ENCODE results near the gene CBX4. TPM values are rescaled to one million over a fixed set of nuclear protein-coding genes. Genes with fewer than 3 reads are reported as not detected.

CBX4 gene
- polyA plus RNA-seq, 1 donor from 2014 or later = 31.9 TPM

GRCh38 chr17:79814974-79815835 is 24.0 kb downstream of the CBX4 start:
- Histone ChIP-seq H2AFZ (ENCODE audit: low read depth, low read length) (no peak overlapping the region), H3K27ac (ENCODE audit: low read length) (no peak overlapping the region), H3K27me3 (ENCODE audit: insufficient read depth, low read depth, low read length) (peaks cover 59% of the 10 kb centered on the region), H3K36me3 (ENCODE audit: insufficient read depth, low read length) (no peaks in the 10 kb centered on the region), H4K20me1 (ENCODE audit: insufficient read depth) (no peaks in the 10 kb centered on the region), H3K9me3 (ENCODE audit: low read length) (no peaks in the 10 kb centered on the region), H3K4me3 (ENCODE audit: low read length) (no peak overlapping the region), H3K9me2 (ENCODE audit: insufficient read depth, low read length) (no peaks in the 10 kb centered on the region), H3K9ac (ENCODE audit: low read length) (peak overlapping the region; percentile 1), H3F3A (ENCODE audit: insufficient read depth, low read length, poor library complexity, severe bottlenecking) (peaks cover 12% of the 10 kb centered on the region), H3K4me2 (ENCODE audit: low read length) (no peak overlapping the region), H3K79me2 (replicated peaks; ENCODE audit: insufficient read depth, low read length) (no peaks in the 10 kb centered on the region)
- TF ChIP-seq SMC3 (conservative IDR thresholded peaks at IDR 0.05; ENCODE audit: poor library complexity) (no peak), EZH2 (IDR thresholded peaks at IDR 0.05; ENCODE audit: borderline replicate concordance, insufficient read depth, low read length, poor library complexity, severe bottlenecking) (peak; percentile 86)

GRCh38 chr17:79814127-79814973 is 24.9 kb downstream of the CBX4 start:
- Histone ChIP-seq H2AFZ (ENCODE audit: low read depth, low read length) (no peak overlapping the region), H3K79me2 (replicated peaks; ENCODE audit: insufficient read depth, low read length) (no peaks in the 10 kb centered on the region), H3K9me2 (ENCODE audit: insufficient read depth, low read length) (no peaks in the 10 kb centered on the region), H3K4me2 (ENCODE audit: low read length) (no peak overlapping the region), H3K9me3 (ENCODE audit: low read length) (no peaks in the 10 kb centered on the region), H3K9ac (ENCODE audit: low read length) (peak overlapping the region; percentile 98), H4K20me1 (ENCODE audit: insufficient read depth) (no peaks in the 10 kb centered on the region), H3F3A (ENCODE audit: insufficient read depth, low read length, poor library complexity, severe bottlenecking) (peaks cover 12% of the 10 kb centered on the region), H3K36me3 (ENCODE audit: insufficient read depth, low read length) (no peaks in the 10 kb centered on the region), H3K27me3 (ENCODE audit: insufficient read depth, low read depth, low read length) (peaks cover 59% of the 10 kb centered on the region), H3K27ac (ENCODE audit: low read length) (no peak overlapping the region), H3K4me3 (ENCODE audit: low read length) (peak overlapping the region; percentile 50)
- TF ChIP-seq EP300 (conservative IDR thresholded peaks at IDR 0.05; ENCODE audit: poor library complexity, severe bottlenecking) = no peak

GRCh38 chr17:79813297-79814126 is 25.7 kb downstream of the CBX4 start:
- H3K27me3 ChIP-seq (ENCODE audit: insufficient read depth, low read depth, low read length) = peaks cover 63% of the 10 kb centered on the region
- peak overlapping the region; percentile 98 for H3K9ac ChIP-seq (ENCODE audit: low read length)
- peaks cover 12% of the 10 kb centered on the region for H3F3A ChIP-seq (ENCODE audit: insufficient read depth, low read length, poor library complexity, severe bottlenecking)
- TF ChIP-seq POLR2AphosphoS5 (IDR thresholded peaks at IDR 0.05) (no peak), CTCF (IDR thresholded peaks at IDR 0.05; ENCODE audit: poor library complexity, severe bottlenecking) (no peak), RAD21 (conservative IDR thresholded peaks at IDR 0.05) (no peak), EZH2 (IDR thresholded peaks at IDR 0.05; ENCODE audit: borderline replicate concordance, insufficient read depth, low read length, poor library complexity, severe bottlenecking) (no peak), MXI1 (conservative IDR thresholded peaks at IDR 0.05; ENCODE audit: poor library complexity, severe bottlenecking) (no peak), REST (IDR thresholded peaks at IDR 0.05; ENCODE audit: borderline replicate concordance) (no peak), TAF1 (IDR thresholded peaks at IDR 0.05; ENCODE audit: low read depth) (no peak), EP300 (conservative IDR thresholded peaks at IDR 0.05; ENCODE audit: poor library complexity, severe bottlenecking) (no peak), SMC3 (conservative IDR thresholded peaks at IDR 0.05; ENCODE audit: poor library complexity) (no peak)
- H3K36me3 ChIP-seq (ENCODE audit: insufficient read depth, low read length) = no peaks in the 10 kb centered on the region
- H2AFZ ChIP-seq (ENCODE audit: low read depth, low read length) = no peak overlapping the region
- H3K9me2 ChIP-seq (ENCODE audit: insufficient read depth, low read length) = no peaks in the 10 kb centered on the region
- H3K79me2 ChIP-seq (replicated peaks; ENCODE audit: insufficient read depth, low read length) = no peaks in the 10 kb centered on the region
- no peaks in the 10 kb centered on the region for H3K9me3 ChIP-seq (ENCODE audit: low read length)
- H3K27ac ChIP-seq (ENCODE audit: low read length) = no peak overlapping the region
- no peak overlapping the region for H3K4me2 ChIP-seq (ENCODE audit: low read length)
- H3K4me3 ChIP-seq (ENCODE audit: low read length) = peak overlapping the region; percentile 50
- H4K20me1 ChIP-seq (ENCODE audit: insufficient read depth) = no peaks in the 10 kb centered on the region
